ENCODE data around the gene SECISBP2. TPM values are rescaled to one million over a fixed set of nuclear protein-coding genes. Genes with fewer than 3 reads are reported as not detected.

Gene SECISBP2
- total and polyA plus RNA-seq, 2 experiments from 2014 or later = 77.7 to 86.8 TPM

- Mint-ChIP-seq H3K27me3 (ENCODE audit: insufficient read depth, low read depth, poor library complexity) (no peaks in the 10 kb centered on the region), H3K4me1 (peaks cover 3% of the 10 kb centered on the region; the same call in 1 of the 3 replicates), H3K4me3 (no peak overlapping the region), H3K9me3 (peaks cover 49% of the 10 kb centered on the region), H3K36me3 (ENCODE audit: low read depth) (peaks cover 45% of the 10 kb centered on the region), H3K27ac (no peak overlapping the region)
- Histone ChIP-seq H3K4me2 (no peak overlapping the region), H4K20me1 (replicated peaks; ENCODE audit: insufficient read depth) (no peaks in the 10 kb centered on the region), H3K9me2 (ENCODE audit: insufficient read depth) (no peaks in the 10 kb centered on the region), H2AFZ (no peak overlapping the region), H3K27me3 (ENCODE audit: insufficient read depth) (no peaks in the 10 kb centered on the region), H3K79me2 (replicated peaks; ENCODE audit: insufficient read depth) (no peaks in the 10 kb centered on the region), H3K27ac (ENCODE audit: low read depth) (no peak overlapping the region), H3F3A (replicated peaks; ENCODE audit: low read depth) (no peaks in the 10 kb centered on the region), H3K4me3 (no peak overlapping the region), H3K36me3 (ENCODE audit: insufficient read depth) (no peaks in the 10 kb centered on the region), H3K4me1 (ENCODE audit: insufficient read depth) (no peaks in the 10 kb centered on the region; the same call in 1 of the 2 replicates)
- no peak for TF ChIP-seq EZH2phosphoT487 (IDR thresholded peaks at IDR 0.05; ENCODE audit: unreplicated experiment)
- no peak for TF ChIP-seq JUNB (IDR thresholded peaks at IDR 0.05; ENCODE audit: unreplicated experiment)
- TF ChIP-seq CTCF (conservative IDR thresholded peaks at IDR 0.05; ENCODE audit: low read depth in 2 of 2) = no peak
- no peak for TF ChIP-seq CREB1 (CRISPR knock-in tag; IDR thresholded peaks at IDR 0.05; ENCODE audit: low read depth)
- TF ChIP-seq NANOG (IDR thresholded peaks at IDR 0.05; ENCODE audit: borderline replicate concordance) = no peak
- no peak for TF ChIP-seq ZNF331 (CRISPR knock-in tag; IDR thresholded peaks at IDR 0.05; ENCODE audit: low read depth)
- no peak for TF ChIP-seq REST (IDR thresholded peaks at IDR 0.05; ENCODE audit: unreplicated experiment)
- TF ChIP-seq STAT1 (IDR thresholded peaks at IDR 0.05; ENCODE audit: unreplicated experiment) = no peak
- no peak for TF ChIP-seq ETS1 (IDR thresholded peaks at IDR 0.05)
- no peak for TF ChIP-seq POLR2AphosphoS5 (IDR thresholded peaks at IDR 0.05; ENCODE audit: low read depth)
- no peak for TF ChIP-seq ZNF114 (CRISPR knock-in tag; IDR thresholded peaks at IDR 0.05)
- no peak for TF ChIP-seq ZNF462 (CRISPR knock-in tag; IDR thresholded peaks at IDR 0.05)
- no peak for TF ChIP-seq EZH2 (IDR thresholded peaks at IDR 0.05; ENCODE audit: low read depth, unreplicated experiment)
- DNase-seq (ENCODE audit: low spot score) (no peak), ATAC-seq (no peak)
Measured at GRCh38 chr9:89274838-89275237, 43.5 kb upstream of the SECISBP2 start.

Measured in GM23338 (cell line).